SK-N-SH (cell line): ENCODE measurements around the gene DNAJC25.
A peak's percentile ranks its signal among the peaks of the same experiment; 100 is the strongest.

Experiments used
- CTCF ChIP-seq: fragments of 200-600 bp; sonication (generic); IDR thresholded peaks from 2 replicates; pipeline ENCODE4 v1.6.1; 2017; ENCODE audit warnings: antibody characterized with exemption, mild to moderate bottlenecking, moderate library complexity
- EP300 ChIP-seq, 2 experiments: IDR thresholded peaks; 2 replicates each; pipeline versions ENCODE4 v1.4.0 to v1.6.1; 2012; ENCODE audit warnings: borderline replicate concordance in 1 of 2, low read depth in 1 of 2, low read length in 1 of 2
- EZH2phosphoT487 ChIP-seq: fragments of 200-600 bp; sonication (generic); IDR thresholded peaks from 2 replicates; pipeline ENCODE4 v1.6.1; 2017; ENCODE audit warnings: low read depth, mixed run types, mild to moderate bottlenecking, antibody characterized with exemption, moderate library complexity, borderline replicate concordance
- MXI1 ChIP-seq: IDR thresholded peaks from 2 replicates; pipeline ENCODE4 v1.6.1; 2012; ENCODE audit warnings: mild to moderate bottlenecking, low read depth, low read length, improper control_type of control experiment
- RCOR1 ChIP-seq: fragments of 150-350 bp; IDR thresholded peaks from 2 replicates; pipeline ENCODE4 v1.6.1; 2017; ENCODE audit warnings: antibody characterized with exemption, low read length
- REST ChIP-seq: IDR thresholded peaks from 2 replicates; pipeline ENCODE4 v1.6.1; 2012; ENCODE audit warnings: mild to moderate bottlenecking, low read depth, low read length, moderate library complexity
- RFX5 ChIP-seq: IDR thresholded peaks from 2 replicates; pipeline ENCODE4 v1.6.1; 2012; ENCODE audit warnings: mild to moderate bottlenecking, improper control_type of control experiment, low read length
- TAF1 ChIP-seq: IDR thresholded peaks from 2 replicates; pipeline ENCODE4 v1.6.1; 2012; ENCODE audit warnings: low read depth, mild to moderate bottlenecking, low read length, moderate library complexity, borderline replicate concordance
- TCF12 ChIP-seq: IDR thresholded peaks from 2 replicates; pipeline ENCODE4 v1.4.0; 2012
- USF2 ChIP-seq: fragments of 150-350 bp; IDR thresholded peaks from 2 replicates; pipeline ENCODE4 v1.6.1; 2017; ENCODE audit warnings: antibody characterized with exemption, low read length, low read depth, borderline replicate concordance

DNA sequence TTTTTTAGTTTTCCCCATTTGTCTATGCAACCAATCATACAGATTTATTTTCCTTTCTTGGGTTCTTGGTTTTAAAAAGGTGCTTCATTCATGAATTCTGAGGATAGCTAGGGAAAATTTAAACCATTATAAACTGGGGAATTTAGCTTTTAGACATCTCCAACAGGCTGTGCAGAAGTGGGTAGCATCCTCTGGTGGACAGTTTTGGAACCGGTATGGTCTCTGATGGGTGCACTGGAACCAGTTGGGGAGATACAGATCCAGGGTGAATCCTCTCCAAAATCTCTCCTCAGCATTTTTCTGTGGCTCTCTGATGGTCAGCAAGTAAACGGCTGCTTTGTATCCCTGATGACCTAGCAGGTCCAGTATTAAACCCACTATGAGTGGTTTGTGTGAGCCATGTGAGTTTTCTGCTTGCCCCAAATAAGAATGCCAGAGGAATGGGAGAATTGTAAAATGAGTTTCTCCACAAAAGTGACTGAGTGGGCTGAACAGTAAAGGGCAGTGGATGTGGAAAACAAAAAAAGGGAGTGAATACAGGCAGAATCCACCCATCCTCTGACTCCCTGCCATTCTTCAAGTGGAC is 9.1 kb upstream of the DNAJC25 start:
- TF ChIP-seq CTCF, result peak; percentile 81
- no peak for TF ChIP-seq REST
- no peak for TF ChIP-seq USF2
- TF ChIP-seq RFX5, result no peak
- no peak for TF ChIP-seq TAF1
- TF ChIP-seq EP300 (IDR thresholded peaks at IDR 0.05; ENCODE audit: borderline replicate concordance in 1 of 2, low read depth in 1 of 2, low read length in 1 of 2), result no peak
- no peak for TF ChIP-seq MXI1
- TF ChIP-seq RCOR1, result no peak
- no peak for TF ChIP-seq TCF12
- no peak for TF ChIP-seq EZH2phosphoT487
